GM21423 (cell line): ENCODE data around the gene GRWD1.

ENCODE experiments used
- ATAC-seq: cut with Tn5 transposase; IDR thresholded peaks from one replicate; pipeline ENCODE4 v1.9.1; 2021; ENCODE audit warnings: mild to moderate bottlenecking, moderate library complexity; ENCODE audit not compliant: unreplicated experiment

Gene GRWD1

DNA sequence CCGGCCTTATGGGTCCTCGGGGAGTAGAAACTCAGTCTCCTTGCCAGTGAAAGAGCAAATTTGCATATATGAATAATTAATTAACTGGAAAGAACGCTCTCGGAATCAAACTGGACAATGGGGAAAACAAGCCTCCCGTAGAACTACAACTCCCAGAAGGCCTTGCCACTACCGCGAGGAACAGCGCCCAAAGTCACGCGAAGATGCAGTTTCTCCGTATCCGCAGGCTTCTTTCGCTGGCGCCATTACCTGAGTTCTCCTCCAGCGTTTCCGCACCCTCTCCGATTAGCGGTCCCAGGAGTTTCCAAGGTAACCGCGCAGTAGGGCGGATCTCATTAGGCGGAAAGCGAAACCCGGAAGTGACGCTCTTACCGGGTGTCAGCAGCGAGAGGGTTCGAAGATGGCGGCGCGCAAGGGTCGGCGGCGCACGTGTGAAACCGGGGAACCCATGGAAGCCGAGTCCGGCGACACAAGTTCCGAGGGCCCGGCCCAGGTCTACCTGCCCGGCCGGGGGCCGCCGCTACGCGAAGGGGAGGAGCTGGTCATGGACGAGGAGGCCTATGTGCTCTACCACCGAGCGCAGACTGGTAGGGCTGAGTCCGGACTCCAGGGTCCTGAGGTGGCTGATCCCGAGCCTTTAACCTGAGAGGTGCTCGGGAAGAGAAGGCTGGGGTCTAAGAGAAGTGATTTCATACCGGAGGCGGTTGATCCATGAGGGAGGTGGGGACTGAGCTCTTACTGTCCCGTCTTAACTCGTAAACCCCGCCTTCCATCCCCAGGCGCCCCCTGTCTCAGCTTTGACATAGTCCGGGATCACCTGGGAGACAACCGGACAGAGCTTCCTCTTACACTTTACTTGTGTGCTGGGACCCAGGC, at the start of gene GRWD1:
Gene GRWD1, plus strand, starts transcription at position 378 of the 876 bp plus-strand sequence. Its CDS starts 23 bp downstream, at position 401.
- peak; percentile 81 for ATAC-seq

DNA sequence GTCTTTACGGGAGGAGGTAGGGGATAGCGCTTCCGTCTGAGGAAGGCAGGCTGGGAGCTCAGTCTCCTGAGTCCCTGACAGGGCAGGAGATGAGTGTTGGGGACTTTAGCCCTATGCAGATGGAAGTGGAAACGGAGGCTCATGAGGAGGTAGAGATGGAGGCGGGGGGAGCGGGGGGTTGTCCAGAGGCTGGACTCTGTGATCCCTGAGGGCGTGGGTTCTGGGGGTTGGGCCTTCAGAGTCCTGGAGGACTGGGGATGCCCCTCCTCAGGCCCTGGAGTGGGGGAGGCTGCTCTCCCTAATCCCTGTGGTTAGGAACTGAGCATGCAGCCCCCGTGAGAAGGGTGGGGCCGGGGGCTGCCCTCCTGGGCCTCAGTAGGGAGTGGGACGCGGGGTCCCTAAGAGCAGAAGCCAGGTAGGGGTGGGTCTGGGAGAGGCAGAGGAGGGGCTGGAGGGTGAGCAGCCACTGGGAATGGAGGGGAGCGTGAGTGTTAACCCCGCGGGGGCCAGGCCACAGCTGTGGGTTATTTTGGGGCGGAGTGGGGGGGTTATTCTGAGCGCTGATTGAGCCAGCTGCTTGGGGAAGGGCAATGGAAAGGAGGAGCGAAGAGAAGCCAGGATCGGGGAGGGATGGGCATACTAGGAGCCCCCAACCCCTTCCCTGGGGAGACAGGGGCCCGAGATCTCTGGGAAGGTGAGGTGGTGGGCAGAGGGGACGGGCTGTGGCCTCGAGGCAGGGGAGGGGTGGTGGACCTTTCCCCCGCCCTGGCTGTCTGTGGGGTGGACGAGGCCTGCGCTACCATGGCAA, 49.6 kb upstream of the GRWD1 start:
- no peak for ATAC-seq

DNA sequence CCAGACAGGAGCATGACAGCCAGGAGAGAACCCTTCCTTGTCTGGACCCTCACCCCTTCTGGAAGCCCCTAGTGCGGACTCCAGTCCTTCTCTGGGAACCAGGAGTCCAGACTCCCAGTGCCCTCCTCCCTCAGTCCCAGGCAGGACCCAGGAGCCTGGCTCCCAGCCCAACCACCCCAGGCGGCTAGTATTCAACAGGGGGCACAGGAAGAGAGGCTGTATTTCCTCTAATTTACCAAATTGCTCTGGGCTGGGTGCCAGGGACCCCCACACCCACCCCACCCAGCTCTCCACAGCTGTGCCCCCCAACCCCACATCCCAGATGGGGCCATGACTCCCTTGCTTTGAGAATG, 49.0 kb upstream of the GRWD1 start:
- ATAC-seq = no peak

DNA sequence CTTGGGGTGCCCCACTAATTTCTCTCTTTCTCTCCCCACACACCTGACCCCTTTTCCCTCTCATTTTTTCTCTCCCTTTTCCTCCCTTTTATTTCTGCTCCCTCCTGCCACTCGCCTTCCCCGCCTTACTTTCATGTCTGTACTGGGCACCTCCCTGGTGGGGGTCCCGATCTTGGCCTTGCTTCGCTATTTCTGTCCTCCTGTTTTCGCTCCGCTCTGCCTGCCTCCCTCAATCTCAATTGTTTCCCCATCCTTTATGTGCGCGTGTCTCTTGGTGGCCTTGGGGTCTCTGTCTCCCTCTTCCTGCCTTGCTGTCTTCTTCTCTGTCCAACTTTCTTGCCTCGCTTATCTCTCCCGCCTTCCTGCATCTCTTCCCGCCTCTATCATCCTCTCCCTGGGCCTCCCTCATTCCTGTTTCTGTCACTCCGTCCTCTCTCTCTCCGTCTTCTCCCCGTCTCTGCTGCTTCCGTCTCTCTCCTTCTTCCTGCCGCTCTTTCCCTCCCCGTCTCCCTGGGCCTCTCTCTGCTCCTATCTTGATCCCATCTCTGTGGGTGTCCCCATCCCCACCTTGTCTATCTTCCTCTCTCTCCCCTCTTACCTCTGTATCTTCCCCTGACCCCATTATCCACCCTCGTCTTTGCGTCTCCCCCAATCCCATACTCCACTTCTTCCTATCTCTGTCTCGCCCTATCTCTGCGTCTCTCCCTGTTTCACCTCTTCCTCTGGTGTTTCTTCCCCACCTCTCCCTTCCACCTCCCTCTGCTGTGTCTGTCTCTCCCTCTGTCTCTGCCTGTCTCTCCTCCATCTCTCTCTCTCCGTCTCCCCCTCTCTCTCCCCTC, 48.3 kb upstream of the GRWD1 start:
- ATAC-seq = no peak

DNA sequence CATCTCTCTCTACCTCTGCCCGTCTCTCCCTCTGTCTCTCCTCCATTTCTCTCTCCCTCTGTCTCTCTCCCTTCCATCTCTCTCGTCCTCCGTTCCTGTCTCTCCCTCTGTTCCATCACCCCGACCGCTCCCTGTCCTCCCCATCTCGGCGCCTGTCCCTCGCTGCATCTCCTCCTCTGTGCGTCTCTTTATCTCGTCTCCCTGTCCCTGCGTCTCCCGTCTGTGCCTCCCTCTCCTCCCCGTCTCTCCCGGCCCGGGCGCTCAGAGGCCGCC, 47.7 kb upstream of the GRWD1 start:
- no peak for ATAC-seq

DNA sequence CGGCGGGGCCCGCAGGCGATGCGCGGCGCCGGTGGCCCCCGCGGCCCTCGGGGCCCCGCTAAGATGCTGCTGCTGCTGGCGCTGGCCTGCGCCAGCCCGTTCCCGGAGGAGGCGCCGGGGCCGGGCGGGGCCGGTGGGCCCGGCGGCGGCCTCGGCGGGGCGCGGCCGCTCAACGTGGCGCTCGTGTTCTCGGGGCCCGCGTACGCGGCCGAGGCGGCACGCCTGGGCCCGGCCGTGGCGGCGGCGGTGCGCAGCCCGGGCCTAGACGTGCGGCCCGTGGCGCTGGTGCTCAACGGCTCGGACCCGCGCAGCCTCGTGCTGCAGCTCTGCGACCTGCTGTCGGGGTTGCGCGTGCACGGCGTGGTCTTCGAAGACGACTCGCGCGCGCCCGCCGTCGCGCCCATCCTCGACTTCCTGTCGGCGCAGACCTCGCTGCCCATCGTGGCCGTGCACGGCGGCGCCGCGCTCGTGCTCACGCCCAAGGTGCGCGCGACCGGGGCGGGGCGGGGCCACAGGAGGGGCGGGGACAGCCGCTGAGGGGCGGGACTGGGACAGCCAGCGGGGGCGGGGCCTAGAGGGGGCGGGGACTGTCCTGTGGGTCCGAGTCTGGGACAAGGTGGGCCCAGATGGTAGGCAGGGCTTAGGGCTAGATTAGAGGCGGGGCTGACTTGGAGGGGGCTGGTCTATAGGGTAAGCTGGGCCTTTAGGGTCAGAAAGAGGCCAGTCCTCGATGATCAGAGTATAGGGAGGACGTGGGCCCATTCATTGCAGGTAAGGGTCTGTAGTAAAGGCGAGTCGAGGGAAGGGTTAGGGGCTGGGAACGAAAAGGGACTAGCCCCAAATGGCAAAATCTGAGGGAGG, 47.2 kb upstream of the GRWD1 start:
- ATAC-seq = no peak

DNA sequence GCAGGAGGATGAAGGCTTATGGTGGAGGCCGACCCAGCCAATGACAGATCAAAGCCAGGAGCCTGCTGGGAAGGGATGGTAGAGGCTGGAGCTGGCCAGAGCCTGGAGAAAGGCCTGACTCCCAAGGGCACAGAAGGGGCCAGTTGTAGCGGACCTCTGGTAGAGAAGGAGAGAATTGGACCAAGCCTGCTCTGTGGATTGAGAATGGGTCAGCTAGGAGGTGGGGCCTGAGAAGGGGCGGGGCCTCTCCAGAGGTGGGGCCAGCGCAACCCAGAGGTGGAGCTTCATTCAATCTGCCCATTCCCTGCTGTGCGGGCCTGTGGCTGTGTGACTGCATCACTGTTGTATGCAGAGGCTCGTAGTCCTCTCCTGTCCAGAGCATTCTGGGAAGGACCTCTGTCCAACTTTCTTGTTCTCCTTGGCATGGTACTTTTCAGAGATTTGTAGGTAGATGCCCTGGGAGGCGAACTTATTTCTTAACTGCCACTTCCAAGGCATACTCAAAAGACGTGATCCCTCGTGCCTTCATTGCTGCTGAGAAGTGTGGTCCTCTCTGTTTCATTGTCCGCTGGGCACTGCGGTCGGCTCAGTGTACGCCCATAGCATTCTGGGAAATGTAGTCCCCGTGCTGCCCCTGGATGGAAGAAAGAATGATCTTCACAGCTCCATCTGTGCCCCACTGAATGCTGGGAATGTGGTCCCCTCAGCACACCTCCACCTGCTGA, 45.6 kb upstream of the GRWD1 start:
- ATAC-seq = no peak

DNA sequence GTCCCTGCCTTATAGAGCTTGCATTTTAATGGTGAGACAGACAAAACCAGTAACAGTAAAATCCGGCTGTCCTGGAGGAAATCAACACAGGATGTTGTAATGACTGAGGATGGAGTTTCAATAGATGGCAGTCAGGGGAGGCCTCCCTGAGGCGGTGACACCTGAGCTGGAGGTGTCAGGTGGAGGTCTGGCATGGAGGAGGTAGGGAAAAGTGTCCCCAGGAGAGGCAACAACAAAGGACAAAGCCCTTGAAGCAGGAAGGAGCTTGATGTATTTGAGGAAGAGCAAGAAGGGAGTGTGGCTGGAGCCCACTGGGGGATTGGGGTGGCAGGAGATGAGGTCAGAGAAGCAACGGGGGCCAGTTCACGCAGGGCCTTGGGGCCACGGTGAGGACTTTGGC, 44.5 kb upstream of the GRWD1 start:
- no peak for ATAC-seq

DNA sequence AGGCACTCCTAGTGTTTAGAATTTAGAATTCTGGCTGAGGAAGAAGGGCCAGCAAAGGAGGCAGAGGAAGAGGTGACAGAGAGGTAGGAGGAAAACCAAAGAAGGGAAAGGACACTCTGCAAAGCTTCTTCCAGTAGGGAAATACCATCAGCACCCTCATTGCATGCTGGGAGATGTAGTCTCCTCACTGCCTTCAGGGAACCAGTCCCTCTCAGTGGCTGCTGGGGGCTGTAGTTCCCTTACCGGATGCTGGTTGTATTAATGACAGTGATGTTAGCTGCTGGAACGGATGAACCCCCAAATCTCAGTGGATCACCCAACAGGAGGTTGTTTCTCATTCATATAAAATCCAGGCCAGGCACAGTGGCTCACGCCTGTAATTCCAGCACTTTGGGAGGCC, 42.2 kb upstream of the GRWD1 start:
- peak; percentile 70 for ATAC-seq

DNA sequence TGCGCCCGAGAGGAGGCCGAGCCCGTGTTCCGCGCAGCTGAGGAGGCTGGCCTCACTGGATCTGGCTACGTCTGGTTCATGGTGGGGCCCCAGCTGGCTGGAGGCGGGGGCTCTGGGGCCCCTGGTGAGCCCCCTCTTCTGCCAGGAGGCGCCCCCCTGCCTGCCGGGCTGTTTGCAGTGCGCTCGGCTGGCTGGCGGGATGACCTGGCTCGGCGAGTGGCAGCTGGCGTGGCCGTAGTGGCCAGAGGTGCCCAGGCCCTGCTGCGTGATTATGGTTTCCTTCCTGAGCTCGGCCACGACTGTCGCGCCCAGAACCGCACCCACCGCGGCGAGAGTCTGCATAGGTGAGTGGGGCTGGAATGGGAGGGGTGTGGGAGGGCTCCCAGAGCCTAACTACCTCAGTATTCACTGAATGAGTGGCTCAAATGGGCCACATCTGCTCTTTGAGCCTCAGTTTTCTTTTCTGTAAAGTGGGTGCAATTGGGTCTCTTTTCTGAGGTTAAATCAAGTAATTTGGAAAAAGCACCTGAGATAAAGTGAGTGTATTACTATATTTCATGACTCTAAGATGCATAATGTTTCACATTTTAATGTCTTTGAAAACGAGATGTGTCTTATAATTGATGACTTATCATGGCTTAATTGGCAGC, 40.6 kb upstream of the GRWD1 start:
- ATAC-seq = no peak

DNA sequence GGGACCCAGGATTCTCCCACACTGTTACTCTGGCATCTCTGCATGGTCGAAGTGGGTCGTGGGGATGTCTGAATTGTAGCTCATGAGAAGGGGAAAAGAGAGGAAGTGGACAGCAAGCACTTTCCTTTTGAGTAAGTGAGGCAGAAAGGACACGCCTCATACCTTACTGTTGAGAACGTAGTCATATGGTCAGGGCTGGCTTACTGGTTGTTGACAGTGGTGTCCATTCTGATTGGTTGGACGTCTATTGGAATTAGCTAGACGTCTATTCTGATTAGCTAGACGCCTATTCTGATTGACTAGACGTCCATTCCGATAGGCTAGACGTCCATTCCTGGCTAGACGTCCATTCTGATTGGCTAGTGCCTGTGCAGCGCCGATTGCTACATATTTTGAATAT, 39.9 kb upstream of the GRWD1 start:
- ATAC-seq = no peak

DNA sequence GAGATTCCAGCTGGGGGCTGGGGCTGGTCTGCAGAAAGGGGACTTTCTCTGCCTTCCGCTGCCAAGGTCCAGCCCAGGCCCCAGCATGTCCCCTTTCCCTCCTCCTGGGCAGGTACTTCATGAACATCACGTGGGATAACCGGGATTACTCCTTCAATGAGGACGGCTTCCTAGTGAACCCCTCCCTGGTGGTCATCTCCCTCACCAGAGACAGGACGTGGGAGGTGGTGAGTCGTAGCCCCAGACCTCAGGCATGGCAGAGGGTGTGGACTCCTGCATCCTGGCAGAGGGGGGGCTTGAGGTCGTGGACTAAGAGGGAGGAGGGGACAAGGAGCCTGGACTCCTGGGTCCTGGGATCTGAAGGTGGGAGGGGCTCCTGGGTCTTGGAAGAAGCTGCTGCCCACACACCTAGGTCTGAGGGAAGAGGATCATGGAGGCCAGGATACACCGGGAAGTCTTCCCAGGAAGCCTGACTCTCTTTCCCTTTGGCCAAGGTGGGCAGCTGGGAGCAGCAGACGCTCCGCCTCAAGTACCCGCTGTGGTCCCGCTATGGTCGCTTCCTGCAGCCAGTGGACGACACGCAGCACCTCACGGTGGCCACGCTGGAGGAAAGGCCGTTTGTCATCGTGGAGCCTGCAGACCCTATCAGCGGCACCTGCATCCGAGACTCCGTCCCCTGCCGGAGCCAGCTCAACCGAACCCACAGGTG, 31.8 kb upstream of the GRWD1 start:
- ATAC-seq = no peak

DNA sequence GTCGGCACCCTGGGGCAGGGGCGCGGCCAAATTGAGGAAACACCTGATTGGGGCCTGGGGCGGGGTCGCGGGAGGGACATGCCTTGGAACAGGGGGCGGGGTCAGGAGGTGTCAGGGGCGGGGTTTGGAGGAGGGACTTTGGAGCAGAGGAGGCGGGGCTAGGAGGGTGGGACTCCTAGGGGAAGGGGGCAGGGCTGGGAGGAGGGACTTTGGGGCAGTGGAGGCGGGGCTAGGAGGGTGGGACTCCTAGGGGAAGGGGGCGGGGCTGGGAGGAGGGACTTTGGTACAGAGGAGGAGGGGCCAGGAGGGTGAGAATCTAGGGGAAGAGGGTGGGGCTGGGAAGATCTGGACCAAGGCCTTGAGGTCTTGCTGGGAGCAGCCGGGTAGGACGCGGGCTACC, 30.4 kb upstream of the GRWD1 start:
- no peak for ATAC-seq

DNA sequence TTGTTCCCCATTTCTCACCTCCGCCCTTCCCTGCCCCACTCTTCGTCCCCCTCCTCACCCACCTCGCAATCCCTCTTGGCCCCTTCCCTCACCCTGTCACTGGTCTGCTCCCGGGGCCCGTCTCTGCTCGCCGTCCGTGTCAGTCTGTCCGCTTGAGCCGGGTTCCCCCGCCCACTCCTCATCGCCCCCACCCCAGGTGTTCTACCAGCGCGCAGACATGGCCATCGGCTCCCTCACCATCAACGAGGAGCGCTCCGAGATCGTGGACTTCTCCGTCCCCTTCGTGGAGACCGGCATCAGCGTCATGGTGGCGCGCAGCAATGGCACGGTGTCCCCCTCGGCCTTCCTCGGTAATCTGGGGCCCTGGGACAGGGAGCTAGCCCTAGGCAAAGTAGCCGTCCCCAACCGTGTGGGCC, 30.0 kb upstream of the GRWD1 start:
- no peak for ATAC-seq

DNA sequence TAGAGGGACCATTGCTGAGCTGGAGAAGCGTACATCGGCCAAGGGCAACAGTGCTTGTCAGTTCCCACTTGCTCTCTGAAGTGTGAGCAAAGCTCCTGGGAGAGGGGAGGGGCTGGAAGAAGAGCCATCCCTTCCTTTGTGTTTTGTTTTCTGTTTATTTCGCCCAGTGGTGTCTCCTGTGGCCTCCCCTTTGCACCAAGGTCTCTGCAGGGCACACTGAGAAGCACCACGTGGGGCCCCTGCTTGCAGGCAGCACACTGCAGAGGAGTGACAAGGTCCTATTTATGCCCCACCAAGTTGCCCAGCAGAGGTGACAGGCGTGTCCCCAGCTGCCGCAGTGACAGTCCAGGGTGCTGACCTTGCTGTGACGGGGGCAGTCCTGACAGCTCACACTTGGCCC, 28.4 kb upstream of the GRWD1 start:
- ATAC-seq = no peak

DNA sequence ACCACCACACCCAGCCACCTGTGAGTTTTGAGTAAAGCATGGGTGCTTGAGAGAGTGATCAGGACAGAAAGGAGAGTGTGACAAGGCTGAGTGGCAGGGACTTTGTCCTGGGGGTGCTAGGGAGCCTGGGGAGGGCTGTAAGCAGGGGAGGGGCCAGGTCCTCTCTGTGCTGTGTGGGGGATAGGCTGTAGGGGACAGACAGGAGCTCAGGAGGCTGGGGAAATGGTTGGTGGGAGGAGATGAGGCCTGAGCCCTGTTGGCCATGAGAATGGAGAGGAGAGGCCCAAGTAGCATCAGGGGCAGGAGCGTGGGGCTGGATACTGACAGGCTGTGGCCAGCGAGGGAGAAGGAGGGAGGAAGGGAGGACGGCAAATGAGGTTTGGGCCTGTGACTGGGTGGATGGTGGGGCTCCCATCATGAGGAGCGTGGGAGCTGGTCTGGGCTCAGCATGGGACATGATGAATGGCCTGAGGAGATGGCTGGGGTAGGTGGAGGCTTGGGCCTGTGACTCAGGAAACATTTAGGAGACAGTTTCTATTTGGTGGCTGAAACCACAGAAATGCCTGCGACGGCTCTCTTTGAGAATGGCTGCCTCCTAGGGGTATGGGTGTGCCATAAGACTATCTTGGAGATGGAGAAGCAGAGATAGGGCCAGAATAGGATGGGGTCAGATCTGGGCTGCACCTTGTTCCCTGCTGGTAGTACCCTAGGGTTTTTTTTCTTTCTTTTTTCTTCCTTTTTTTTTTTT, 27.3 kb upstream of the GRWD1 start:
- ATAC-seq = no peak

DNA sequence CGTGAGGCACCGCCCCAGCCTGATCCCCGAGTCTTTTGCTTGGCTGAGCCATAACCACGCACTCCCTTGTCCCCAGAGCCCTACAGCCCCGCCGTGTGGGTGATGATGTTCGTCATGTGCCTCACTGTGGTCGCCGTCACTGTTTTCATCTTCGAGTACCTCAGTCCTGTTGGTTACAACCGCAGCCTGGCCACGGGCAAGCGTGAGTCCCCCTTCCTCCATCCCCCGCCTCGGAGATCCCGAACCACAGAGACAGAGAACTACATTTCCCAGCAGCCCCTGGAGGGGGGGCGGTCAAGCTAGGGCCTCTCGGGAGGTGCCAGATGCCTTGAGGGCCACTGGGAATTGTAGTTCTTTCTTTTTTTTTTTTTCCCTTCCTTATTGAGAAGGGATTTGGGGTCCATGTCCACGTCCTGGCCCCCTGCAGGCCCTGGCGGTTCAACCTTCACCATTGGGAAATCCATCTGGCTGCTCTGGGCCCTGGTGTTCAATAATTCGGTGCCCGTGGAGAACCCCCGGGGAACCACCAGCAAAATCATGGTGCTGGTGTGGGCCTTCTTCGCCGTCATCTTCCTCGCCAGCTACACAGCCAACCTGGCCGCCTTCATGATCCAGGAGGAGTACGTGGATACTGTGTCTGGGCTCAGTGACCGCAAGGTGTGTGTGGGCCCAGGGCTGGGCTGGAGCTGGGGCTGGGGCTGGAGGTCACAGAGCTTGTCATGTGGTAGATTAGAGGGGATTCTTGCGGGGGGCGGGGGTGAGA, 26.4 kb upstream of the GRWD1 start:
- no peak for ATAC-seq
